Heart right ventricle (tissue), 16 donors: ENCODE results near the gene MLH1. TPM values are rescaled to one million over a fixed set of nuclear protein-coding genes. Genes with fewer than 3 reads are reported as not detected.
A peak's percentile ranks its signal among the peaks of the same experiment; 100 is the strongest.
"Not testable (repeated sequence)": the region's sequence is repeated elsewhere in the genome, so short reads cannot be mapped to it uniquely, and the experiment has no call there.

Experiments
- ATAC-seq, 8 donors: fragments of 200-7000 bp; cut with Tn5 transposase; one replicate each; pipeline ENCODE4 v1.9.1; 2020; ENCODE audit warnings: mild to moderate bottlenecking in 8 of 8, moderate library complexity in 8 of 8, moderate number of reproducible peaks in 1 of 8
- DNase-seq, 2 donors: peaks; one replicate each; pipeline ENCODE4 v3.0.0-alpha.2; 2020
- H3K27ac ChIP-seq, 10 donors: fragments of 200-600 bp; sonication (generic) in 2 of 10; one replicate each; pipeline versions ENCODE4 v1.5.0 to v1.8.0; 2020 to 2022; ENCODE audit warnings: mild to moderate bottlenecking in 3 of 10
- H3K27me3 ChIP-seq, 7 donors: fragments of 200-600 bp; one replicate each; pipeline ENCODE4 v1.8.0; 2021 to 2022; ENCODE audit warnings: mild to moderate bottlenecking in 2 of 7
- H3K36me3 ChIP-seq, 9 donors: fragments of 200-600 bp; sonication (generic) in 1 of 9; one replicate each; pipeline versions ENCODE4 v1.5.0 to v1.8.0; 2020 to 2022; ENCODE audit warnings: mild to moderate bottlenecking in 2 of 9
- H3K4me1 ChIP-seq, 9 donors: fragments of 200-600 bp; sonication (generic) in 1 of 9; one replicate each; pipeline versions ENCODE4 v1.5.0 to v1.8.0; 2020 to 2022; ENCODE audit warnings: mild to moderate bottlenecking in 4 of 9
- H3K4me3 ChIP-seq, 10 donors: fragments of 200-600 bp; sonication (generic) in 2 of 10; one replicate each; pipeline versions ENCODE4 v1.5.0 to v1.8.0; 2020 to 2022; ENCODE audit warnings: mild to moderate bottlenecking in 7 of 10, moderate library complexity in 2 of 10
- H3K9me3 ChIP-seq, 11 donors: fragments of 200-600 bp in 10 of 11; sonication (generic) in 2 of 11; one replicate each; pipeline versions ENCODE4 v1.5.0 to v1.8.0; 2013 to 2022; ENCODE audit warnings: mild to moderate bottlenecking in 2 of 11, control low read depth in 1 of 11, moderate library complexity in 1 of 11
- WGBS, 2 donors: extraction: QIAGEN DNeasy Blood & Tissue Kit; methylation state at CpG; one replicate each; pipeline ENCODE4 v1.1.7; 2013; ENCODE audit warnings: inconsistent platforms in 1 of 2; 5-methylcytosine and 5-hydroxymethylcytosine counted together
- intact Hi-C, 10 donors: fragments of 100-400 bp; cut with DNase I; formaldehyde crosslinking; loops; one replicate each; pipeline versions ENCODE4 v1.11.1 to v1.14.2; 2022
- polyA plus RNA-seq, 2 donors: library from polyadenylated mRNA; stranded (reverse); fragments of 200-250 nt; gene quantifications; one replicate each; pipeline ENCODE4 v1.2.3, GENCODE V29; 2013
- total RNA-seq, 10 donors: library from RNA; stranded (reverse); fragmentation: NEBNext Ultra II Directional in 3 of 10; extraction: Animal tissue kit (Norgen Biotek cat#: 25700) in 3 of 10; gene quantifications; one replicate each; pipeline versions ENCODE4 v1.2.1 to v1.2.4, GENCODE V29; 2021 to 2023
- TF ChIP-seq, protein P1 (sequence below), 9 donors: fragments of 200-600 bp; sonication (generic) in 2 of 9; IDR thresholded peaks; one replicate each; pipeline versions ENCODE4 v1.5.0 to v1.8.0; 2021 to 2022; ENCODE audit warnings: antibody characterized with exemption in 9 of 9, mild to moderate bottlenecking in 5 of 9, moderate library complexity in 1 of 9
- donor health status: Arrhythmogenic right ventricular cardiomyopathy.
- donor health status: ischemic (EF 13 %, LVEDD 7.1; RV severe dilation, severe dysfunction).
- donor health status: healthy with polysubstance abuse.
- donor health status: DM: no; HTN: yes; CAD: no.
- donor health status: DM: no; HTN: no; CAD: no.
- donor health status: ischemic (EF 25% LVEDD 6.9; RV normal size, moderate dysfunction).
- donor health status: ischemic (EF 25% LVEDD 5.7; RV mildly dilated, moderate dysfunction).
- donor health status: healthy.
- donor health status: DM: yes; HTN: yes; CAD: no.
- donor health status: Ischemic cardiomyopathy.
- donor health status: ischemic (EF 35%, LVEDD 5.7; RV mildly dilated, moderate dysfunction).
- donor health status: nonischemic (EF 11% LVEDD 7.7; RV severe dilation, severe dysfunction).
- donor health status: DM: yes; HTN: yes; CAD: no.
- donor health status: PGD.
- donor health status: ischemic (EF 29% LVEDD 5.4; RV normal size, mild dysfunction).
- donor health status: nonischemic (EF 23%, LVEDD 6.1; RV moderate dilation, normal function).

MLH1 gene
- total and polyA plus RNA-seq, 12 donors = 26.0 to 61.7 (median 51.7) TPM

DNA sequence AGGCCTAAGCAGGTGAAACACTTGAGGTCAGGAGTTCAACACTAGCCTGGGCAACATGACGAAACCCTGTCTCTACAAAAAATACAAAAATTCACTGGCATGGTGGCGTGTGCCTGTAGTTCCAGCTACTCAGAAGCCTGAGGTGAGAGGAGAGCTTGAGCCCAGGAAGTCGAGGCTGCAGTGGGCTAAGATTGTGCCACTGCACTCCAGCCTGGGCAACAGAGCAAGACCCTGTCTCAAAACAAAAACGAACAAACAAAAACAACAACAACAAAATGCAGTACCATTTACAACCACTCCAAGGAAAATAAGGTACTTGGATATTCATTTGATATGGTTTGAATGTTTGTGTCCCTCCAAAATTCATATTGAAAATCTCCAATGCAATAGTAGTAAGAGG, 32.8 kb upstream of the MLH1 start:
- no peak for DNase-seq

DNA sequence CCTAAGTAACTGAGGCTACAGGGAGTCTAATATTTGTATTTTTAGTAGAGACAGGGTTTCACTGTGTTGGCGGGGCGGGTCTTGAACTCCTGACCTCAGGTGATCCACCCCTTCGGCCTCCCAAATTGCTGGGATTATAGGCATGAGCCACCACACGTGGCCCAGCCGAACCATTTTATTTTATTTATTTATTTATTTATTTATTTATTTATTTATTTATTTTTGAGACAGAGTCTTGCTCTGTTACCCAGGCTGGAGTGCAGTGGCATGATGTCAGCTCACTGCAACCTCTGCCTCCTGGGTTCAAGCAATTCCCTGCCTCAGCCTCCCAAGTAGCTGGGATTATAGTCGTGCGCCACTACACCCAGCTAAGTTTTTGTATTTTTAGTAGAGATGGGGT, 30.3 kb upstream of the MLH1 start:
- ATAC-seq, H3K9me3 ChIP-seq, H3K4me3 ChIP-seq, H3K27ac ChIP-seq, DNase-seq, H3K4me1 ChIP-seq, H3K36me3 ChIP-seq, H3K27me3 ChIP-seq, intact Hi-C loops: not testable (repeated sequence)
- 97 to 98% methylated on average over 7 of the region's 7 CpGs for WGBS, 2 donors

More for the DNA sequence above, 32.8 kb upstream of the MLH1 start:
- no peak overlapping the region for H3K27ac ChIP-seq
- 89 to 96% methylated on average over 4 of the region's 4 CpGs for WGBS, 2 donors
- no peaks in the 10 kb centered on the region for H3K36me3 ChIP-seq
- no peak overlapping the region for H3K4me3 ChIP-seq
- TF ChIP-seq, protein P1, sequence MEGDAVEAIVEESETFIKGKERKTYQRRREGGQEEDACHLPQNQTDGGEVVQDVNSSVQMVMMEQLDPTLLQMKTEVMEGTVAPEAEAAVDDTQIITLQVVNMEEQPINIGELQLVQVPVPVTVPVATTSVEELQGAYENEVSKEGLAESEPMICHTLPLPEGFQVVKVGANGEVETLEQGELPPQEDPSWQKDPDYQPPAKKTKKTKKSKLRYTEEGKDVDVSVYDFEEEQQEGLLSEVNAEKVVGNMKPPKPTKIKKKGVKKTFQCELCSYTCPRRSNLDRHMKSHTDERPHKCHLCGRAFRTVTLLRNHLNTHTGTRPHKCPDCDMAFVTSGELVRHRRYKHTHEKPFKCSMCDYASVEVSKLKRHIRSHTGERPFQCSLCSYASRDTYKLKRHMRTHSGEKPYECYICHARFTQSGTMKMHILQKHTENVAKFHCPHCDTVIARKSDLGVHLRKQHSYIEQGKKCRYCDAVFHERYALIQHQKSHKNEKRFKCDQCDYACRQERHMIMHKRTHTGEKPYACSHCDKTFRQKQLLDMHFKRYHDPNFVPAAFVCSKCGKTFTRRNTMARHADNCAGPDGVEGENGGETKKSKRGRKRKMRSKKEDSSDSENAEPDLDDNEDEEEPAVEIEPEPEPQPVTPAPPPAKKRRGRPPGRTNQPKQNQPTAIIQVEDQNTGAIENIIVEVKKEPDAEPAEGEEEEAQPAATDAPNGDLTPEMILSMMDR (IDR thresholded peaks at IDR 0.05) = peak in 1 of 9 donors; percentile 36
- H3K27me3 ChIP-seq = no peaks in the 10 kb centered on the region
- no peak for ATAC-seq
- H3K4me1 ChIP-seq = peaks cover 0 to 14% (median 9%) of the 10 kb centered on the region in 9 donors
- intact Hi-C loops = no loop called here
- no peaks in the 10 kb centered on the region for H3K9me3 ChIP-seq

DNA sequence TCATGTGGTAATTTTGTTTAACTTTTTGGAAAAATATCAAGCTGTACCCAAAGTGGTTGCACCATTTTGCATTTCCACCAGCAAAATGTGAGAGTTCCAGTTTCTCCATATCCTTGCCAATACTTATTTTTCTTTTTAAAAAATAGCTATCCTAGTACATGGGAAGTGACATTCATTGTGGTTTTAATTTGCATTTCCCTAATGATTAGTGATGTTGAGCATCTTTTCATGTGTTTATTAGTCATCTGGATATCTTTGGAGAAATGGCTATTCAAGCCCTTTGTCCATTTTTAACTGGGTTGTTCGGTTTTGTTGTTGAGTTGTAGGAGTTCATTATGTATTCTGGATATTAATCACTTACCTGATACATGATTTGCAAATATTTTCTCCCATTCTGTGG, 29.0 kb upstream of the MLH1 start:
- ATAC-seq = no peak
- 91 to 97% methylated on average over 1 of the region's 1 CpG for WGBS, 2 donors
- no peak overlapping the region for H3K4me3 ChIP-seq
- intact Hi-C loops = no loop called here
- H3K9me3 ChIP-seq = no peaks in the 10 kb centered on the region
- no peak for DNase-seq
- no peaks in the 10 kb centered on the region for H3K36me3 ChIP-seq
- H3K4me1 ChIP-seq = peaks cover 0 to 4% (median 0%) of the 10 kb centered on the region in 9 donors
- no peaks in the 10 kb centered on the region for H3K27me3 ChIP-seq
- no peak overlapping the region for H3K27ac ChIP-seq
- TF ChIP-seq, protein P1 (IDR thresholded peaks at IDR 0.05) = no peak

DNA sequence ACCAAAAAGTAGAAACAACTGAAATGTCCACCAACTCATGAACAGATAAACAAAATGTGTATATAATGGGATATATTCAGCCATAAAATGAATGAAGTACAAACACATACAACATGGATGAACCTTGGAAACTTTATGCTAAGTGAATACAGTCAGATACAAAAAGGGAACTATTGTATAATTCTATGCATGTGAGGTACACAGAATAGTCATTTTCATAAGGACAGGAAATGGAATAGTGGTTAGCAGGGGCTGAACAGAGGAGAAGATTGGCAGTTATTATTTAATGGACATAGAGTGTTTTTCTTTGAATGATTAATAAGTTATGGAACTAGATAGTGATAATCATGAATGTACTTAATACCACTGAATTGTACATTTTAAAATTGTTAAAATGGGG, 28.5 kb upstream of the MLH1 start:
- Histone ChIP-seq H3K27me3 (no peaks in the 10 kb centered on the region), H3K9me3 (no peaks in the 10 kb centered on the region), H3K27ac (no peak overlapping the region), H3K4me3 (no peak overlapping the region), H3K4me1 (peaks cover 0 to 9% (median 0%) of the 10 kb centered on the region in 9 donors), H3K36me3 (no peaks in the 10 kb centered on the region)
- ATAC-seq (no peak), DNase-seq (no peak)
- TF ChIP-seq, protein P1 (IDR thresholded peaks at IDR 0.05) = no peak
- intact Hi-C loops = no loop called here

DNA sequence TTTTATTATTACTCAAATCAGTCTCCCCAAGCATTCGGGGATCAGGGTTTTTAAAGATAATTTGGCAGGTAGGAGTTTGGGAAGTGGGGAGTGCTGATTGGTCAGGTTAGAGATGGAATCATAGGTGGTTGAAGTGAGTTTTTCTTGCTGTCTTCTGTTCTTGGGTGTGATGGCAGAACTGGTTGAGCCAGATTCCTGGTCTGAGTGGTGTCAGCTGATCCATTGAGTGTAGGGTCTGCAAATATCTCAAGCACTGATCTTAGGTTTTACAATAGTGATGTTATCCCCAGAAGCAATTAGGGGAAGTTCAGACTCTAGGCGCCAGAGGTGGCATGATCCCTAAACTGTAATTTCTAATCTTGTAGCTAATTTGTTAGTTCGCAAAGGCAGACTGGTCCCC, 27.9 kb upstream of the MLH1 start:
- intact Hi-C loops = no loop called here
- DNase-seq = no peak
- no peaks in the 10 kb centered on the region for H3K9me3 ChIP-seq
- WGBS, 2 donors = 85 to 87% methylated on average over 3 of the region's 3 CpGs
- no peaks in the 10 kb centered on the region for H3K36me3 ChIP-seq
- H3K4me1 ChIP-seq = peaks cover 0 to 16% (median 2%) of the 10 kb centered on the region in 9 donors
- H3K4me3 ChIP-seq = no peak overlapping the region
- TF ChIP-seq, protein P1 (IDR thresholded peaks at IDR 0.05) = no peak
- ATAC-seq = no peak
- no peaks in the 10 kb centered on the region for H3K27me3 ChIP-seq
- H3K27ac ChIP-seq = no peak overlapping the region
